H1 (cell line): Measurements from ENCODE around the gene DDX31. TPM values are rescaled to one million over a fixed set of nuclear protein-coding genes. Genes with fewer than 3 reads are reported as not detected.

ENCODE experiments used
- HDAC2 ChIP-seq, 2 experiments: fragments of 300-600 bp in 1 of 2; sonication (generic) in 1 of 2; IDR thresholded peaks; 2 replicates each; pipeline ENCODE4 v1.6.1; 2011 to 2012; ENCODE audit warnings: low read depth in 2 of 2, low read length in 2 of 2, mild to moderate bottlenecking in 2 of 2, moderate library complexity in 2 of 2, borderline replicate concordance in 1 of 2, inconsistent platforms in 1 of 2
- MAFK ChIP-seq: IDR thresholded peaks from 2 replicates; pipeline ENCODE4 v1.6.1; 2012; ENCODE audit warnings: low read depth, mild to moderate bottlenecking, improper control_type of control experiment, low read length
- SUZ12 ChIP-seq: fragments of 200-600 bp; sonication (generic); IDR thresholded peaks from 2 replicates; pipeline ENCODE4 v1.6.1; 2012; ENCODE audit warnings: mild to moderate bottlenecking, inconsistent platforms, low read length, moderate library complexity, mixed read lengths
- polyA plus RNA-seq, 7 experiments: library from polyadenylated mRNA; depleted of rRNA in 3 of 7; stranded (reverse) in 5 of 7; unstranded in 2 of 7; fragments of >200 nt in 5 of 7; fragments of 200-250 nt in 2 of 7; gene quantifications; 1 replicate in 5 of 7; 2 replicates in 1 of 7; 4 replicates in 1 of 7; pipeline versions ENCODE4 v1.2.1 to v1.2.3, GENCODE V29; 2011 to 2013; ENCODE audit warnings: missing spikeins in 2 of 7, mixed read lengths in 2 of 7
- total RNA-seq: library from RNA; stranded (reverse); fragmentation: NEBNext Ultra II Directional; extraction: Animal tissue kit (Norgen Biotek cat#: 25700); gene quantifications from 2 replicates; pipeline ENCODE4 v1.2.1, GENCODE V29; 2021

The DDX31 gene
- total and polyA plus RNA-seq, 2 of the 8 experiments (the other 6 are each of a cell fraction or from before 2014, with no cell fraction given) = 9.5 to 23.7 TPM

DNA sequence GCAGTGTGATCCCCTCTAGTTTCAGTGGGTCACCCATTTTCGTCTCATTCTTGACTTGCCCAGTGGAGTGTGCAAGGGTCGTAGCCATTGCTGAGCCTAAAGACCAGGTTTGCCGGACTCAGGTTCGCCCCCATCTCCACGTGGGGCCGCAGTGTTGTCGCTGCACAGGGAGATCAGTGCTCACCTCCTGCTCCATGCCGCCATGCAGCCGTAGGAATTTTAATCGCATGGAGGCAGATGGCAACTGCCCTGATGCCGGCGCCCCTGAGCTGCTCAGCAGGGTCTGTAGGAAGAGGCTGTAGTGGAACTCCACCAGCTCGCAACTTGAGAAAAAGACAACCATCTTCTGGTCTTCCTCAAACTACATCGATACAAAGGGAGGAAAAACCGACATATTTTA lies 24.1 kb downstream of the DDX31 start (continued):
- TF ChIP-seq HDAC2 (IDR thresholded peaks at IDR 0.05; ENCODE audit: borderline replicate concordance in 1 of 2, low read depth in 2 of 2, low read length in 2 of 2) (no peak), SUZ12 (no peak), MAFK (no peak)
